GM19351 (cell line): ENCODE data around the gene TNS4.
"Not testable (repeated sequence)": the region's sequence is repeated elsewhere in the genome, so short reads cannot be mapped to it uniquely, and the experiment has no call there.

ENCODE experiments used
- ATAC-seq: cut with Tn5 transposase; IDR thresholded peaks from one replicate; pipeline ENCODE4 v1.9.1; 2021; ENCODE audit warnings: mild to moderate bottlenecking, moderate library complexity; ENCODE audit not compliant: unreplicated experiment

The TNS4 gene, protein sequence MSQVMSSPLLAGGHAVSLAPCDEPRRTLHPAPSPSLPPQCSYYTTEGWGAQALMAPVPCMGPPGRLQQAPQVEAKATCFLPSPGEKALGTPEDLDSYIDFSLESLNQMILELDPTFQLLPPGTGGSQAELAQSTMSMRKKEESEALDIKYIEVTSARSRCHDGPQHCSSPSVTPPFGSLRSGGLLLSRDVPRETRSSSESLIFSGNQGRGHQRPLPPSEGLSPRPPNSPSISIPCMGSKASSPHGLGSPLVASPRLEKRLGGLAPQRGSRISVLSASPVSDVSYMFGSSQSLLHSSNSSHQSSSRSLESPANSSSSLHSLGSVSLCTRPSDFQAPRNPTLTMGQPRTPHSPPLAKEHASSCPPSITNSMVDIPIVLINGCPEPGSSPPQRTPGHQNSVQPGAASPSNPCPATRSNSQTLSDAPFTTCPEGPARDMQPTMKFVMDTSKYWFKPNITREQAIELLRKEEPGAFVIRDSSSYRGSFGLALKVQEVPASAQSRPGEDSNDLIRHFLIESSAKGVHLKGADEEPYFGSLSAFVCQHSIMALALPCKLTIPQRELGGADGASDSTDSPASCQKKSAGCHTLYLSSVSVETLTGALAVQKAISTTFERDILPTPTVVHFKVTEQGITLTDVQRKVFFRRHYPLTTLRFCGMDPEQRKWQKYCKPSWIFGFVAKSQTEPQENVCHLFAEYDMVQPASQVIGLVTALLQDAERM

DNA sequence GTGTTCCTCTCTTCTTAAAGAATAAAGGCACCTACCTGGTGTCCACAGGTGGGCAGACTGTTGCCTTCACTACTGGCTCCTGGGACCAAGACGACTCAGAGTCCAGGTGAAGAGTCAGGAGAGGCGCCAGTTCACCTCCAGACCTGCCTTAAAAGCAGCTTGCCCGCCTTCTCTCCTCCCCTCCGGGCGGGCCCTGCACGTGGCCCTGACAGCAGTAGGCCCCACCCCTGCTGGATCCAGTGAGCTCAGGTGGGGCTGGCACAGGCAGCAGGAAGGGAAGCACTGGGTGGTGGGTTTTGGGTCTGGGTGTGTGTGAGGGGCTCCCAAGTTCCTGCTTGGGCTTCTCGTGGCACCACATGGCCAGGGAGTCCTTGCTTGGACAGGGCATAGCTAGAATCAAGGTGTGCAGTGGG is at the start of gene TNS4:
Gene TNS4, minus strand, starts transcription at position 125 of the 413 bp plus-strand sequence. CDS start 5,198 bp downstream, outside the sequence.
- ATAC-seq, result no peak

DNA sequence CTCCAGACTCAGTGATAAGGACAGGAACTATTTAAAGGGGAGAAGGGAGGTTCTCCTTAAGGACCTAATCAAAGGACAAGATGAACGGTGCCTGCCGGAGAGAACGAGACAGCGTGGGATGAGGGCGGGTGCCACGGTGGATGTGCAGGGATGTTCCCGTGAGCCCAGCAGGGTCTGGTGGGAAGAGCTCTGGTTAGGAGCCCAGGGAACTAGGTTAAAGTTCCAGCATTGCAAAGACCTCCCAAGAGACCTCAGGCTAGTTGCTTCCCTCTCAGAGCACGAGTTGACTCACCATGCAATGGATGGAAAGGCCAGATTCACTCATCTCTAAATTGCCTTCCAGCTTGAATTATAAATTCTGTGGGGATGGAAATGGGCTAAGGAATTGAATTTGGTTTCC is 49.2 kb upstream of the TNS4 start:
- ATAC-seq, result no peak

DNA sequence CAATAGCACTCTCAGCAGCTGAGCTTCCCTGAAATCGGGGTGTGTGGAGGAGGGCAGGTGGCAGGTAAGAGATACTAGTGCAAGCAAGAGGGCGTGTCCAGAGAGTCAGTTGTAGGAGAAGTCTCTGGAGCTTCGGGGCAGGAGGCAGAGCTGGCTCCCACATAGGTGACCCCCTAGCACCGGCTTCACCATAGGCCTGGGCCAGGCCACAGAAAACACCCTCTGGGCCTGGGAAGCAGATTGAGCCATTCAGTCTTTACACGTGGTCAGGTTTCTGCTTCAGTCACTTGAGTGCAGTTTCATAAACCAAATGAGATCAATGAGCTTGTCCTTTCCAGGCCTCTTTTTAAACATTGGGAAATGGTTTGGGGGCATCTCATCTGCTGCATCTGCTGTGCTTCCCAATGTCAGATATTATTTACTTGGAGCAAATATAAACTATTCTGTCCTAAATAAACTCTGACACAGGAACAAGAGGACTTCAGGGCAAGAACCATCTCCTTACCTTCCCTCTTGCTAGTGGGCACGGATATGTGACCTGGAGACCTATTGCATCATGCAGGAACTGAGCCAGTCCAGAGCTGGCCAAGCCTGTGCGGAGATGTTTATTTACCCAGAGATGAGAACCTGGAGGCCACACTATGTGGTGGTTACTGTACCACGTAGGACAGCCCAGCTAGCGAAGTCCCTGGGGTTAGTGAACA is 47.7 kb upstream of the TNS4 start:
- ATAC-seq, result no peak

DNA sequence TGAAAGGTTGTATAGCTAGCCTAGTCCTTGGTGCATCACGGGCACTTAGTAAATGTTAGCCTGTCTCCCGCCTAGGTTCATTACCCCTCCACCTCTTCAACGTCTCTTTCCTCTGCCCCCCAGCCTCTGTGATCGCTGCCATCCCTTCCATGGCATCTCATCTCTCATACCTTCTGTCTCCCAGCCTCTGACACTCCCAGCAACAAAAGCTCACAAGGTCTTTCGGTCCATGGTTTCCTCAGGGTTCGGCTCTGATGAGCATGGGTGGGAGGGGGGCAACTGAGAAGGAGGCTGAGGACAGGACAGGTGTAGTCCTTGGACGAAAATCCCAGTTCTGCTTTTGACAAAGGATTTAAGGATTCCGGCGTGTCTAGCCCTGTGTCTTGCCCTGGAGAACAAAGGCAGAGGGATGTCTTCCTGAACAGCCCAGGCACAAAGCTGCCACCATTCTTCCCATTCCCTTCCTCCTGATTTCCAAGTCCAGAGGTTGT is 47.1 kb upstream of the TNS4 start:
- no peak for ATAC-seq

DNA sequence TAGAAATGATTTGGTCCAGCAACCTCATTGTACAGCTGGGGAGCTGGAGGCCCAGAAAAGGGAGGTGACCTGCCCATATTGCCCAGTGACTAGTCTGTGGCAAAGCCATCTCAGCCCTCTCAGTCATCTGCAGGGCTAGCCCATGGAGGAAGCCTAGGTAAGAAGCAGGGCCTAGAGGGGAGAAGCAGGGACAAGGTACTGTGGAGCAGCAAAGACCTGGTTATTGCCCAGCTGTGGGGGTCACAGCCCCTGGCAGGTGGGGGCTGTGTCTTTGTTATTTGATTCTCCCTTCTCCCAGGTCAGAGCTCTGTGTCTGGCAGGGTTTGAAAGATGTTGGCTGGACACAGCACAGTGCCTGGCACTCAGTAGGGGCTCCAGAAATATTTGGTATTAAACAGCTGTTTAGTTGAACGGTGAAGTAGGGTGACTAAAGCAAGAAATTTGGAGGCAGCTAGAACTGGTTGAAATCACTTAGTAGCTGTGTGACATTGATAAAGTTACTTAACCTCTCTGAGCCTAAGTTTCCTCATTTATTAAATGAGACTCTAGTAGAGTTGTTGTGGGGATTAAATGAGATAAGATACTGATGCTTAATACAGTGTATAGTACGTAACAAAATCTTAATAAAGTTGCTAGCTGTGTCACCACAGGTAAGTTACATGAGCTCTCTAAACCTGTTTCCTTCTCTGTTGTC is 46.5 kb upstream of the TNS4 start:
- ATAC-seq, result no peak

DNA sequence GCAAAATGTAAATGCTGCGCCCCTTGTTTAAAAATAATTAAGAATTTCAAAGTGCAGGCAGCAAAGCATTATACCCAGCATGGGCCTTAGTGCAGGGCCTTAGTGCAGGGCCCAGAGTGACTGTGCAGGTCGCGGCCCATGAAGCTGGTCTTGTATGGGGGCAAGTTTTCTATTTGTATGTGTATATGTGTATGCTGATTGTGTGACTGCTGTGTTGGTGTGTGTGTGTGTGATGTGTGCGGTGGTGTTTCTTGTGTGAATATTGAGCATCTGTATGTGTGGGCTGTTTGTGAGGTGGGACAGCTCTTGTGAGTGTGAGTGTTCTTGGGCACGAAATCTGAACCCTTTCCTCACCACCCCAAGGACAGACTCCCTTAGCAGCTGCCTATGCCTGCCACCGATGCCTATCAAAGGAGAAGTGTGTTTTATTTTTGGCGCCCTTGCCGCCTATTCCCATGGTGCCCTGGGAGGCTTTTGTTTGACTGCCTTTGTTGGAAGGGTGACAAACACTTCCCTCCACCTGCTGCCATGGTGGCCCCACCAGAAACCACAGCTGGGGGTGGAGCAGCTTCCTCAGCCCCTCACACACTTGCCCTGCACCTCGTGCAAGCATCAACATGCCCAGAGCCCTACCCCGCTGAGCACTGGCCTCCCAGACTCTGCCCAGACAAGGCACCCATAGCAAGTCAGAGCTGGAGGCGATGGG is 45.8 kb upstream of the TNS4 start:
- no peak for ATAC-seq

DNA sequence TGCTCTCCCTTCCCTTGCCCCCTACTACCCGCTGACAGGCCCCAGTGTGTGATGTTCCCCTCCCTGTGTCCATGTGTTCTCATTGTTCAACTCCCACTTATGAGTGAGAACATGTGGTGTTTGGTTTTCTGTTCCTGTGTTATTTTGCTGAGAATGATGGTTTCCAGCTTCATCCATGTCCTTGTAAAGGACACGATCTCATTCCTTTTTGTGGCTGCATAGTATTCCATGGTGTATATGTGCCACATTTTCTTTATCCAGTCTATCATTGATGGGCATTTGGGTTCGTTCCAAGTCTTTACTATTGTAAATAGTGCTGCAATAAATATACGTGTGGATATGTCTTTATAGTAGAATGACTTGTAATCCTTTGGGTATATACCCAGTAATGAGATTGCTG is 45.1 kb upstream of the TNS4 start:
- not testable (repeated sequence) for ATAC-seq

DNA sequence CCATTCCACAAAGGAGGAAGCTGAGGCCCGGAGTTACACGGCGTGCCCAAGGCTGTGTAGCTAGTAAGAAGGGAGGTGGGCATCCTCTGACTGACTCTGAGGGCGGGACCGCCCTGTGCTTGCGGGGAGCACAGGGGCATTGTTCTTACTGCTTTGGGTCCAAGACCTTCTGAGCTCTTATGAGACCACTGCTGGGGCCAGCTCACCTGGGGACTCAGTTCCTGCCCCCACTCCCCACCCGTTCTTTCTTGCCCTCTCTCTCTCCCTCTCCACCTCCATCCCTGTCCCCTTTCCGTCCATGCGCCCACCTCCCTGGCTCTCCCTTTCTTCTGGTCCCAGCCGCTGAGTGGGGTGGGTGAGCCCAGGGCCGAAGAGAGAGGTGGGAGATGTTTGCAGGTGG is 44.2 kb upstream of the TNS4 start:
- ATAC-seq, result no peak

DNA sequence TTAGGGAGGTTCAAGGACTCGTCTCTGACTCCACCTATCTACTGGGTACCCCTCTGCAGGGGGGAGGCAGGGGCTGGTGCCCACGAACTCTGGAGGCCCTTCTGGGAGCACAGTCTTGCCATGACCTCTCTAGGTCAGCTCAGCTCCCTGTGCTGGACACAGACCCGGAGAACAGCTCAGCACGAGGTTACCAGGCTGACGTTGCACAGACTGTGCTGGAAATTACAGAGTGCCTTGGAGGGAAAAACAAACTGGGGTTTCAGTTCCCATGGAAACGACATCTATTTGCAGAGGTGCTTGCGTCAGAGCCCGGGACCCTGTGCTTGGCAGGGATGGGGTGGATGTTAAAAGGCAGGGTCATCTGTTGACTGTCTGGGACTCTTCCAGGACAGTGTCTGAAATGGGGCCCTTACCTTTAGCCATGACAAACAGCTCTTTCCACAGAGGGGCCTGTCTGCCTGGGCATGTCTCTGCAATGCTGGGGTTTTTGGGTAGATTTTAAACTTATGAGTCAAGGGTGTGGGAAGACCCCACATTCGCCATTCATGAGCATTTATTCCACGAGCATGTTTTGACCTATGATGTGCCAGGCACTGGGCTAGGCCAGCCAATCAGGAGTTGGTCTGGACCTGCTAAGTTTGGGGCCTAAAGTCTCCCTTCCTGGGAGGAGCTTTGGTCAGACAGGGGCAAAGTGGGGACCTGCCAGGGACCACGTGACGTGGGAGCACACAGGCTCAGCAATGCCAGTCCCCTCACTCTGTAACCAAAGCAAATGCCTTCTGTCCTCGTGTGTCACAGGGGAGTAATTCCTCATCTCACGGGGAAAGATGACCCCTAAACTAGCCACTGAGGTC is 41.4 kb upstream of the TNS4 start:
- peak; percentile 55 for ATAC-seq

DNA sequence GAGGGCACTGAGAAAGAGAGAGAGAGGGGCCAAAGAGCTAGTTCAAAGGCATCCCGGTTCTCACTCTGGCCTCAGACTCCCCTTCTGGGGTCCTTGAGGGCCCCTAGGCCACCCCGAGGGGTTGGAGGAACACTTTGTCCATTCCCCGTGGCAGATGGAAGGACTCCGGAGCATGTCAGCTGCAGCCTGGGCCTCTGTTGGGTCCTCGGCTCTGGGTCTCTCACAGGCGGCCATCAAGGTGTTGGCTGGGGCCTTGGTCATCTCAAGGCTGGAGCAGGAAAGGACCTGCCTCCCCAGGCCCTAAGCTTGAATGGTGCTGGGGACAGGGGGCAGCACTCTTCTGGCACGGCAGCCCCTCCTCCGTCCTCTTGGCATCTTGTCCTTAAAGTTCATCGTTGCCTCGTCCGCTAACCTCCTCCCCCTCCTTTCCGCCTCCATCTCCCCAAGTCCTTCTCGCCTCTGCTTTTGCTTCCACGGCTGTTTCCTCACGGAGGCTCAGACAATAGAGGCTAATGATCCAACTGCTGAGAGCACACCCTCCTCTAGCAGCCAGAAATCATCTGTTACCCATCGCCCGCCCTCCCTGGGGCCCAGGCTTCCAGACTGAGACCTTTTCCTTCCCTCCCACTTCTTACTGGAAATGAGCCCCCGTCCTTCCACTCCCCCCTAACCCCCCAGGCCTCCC is 40.6 kb upstream of the TNS4 start:
- ATAC-seq, result no peak

DNA sequence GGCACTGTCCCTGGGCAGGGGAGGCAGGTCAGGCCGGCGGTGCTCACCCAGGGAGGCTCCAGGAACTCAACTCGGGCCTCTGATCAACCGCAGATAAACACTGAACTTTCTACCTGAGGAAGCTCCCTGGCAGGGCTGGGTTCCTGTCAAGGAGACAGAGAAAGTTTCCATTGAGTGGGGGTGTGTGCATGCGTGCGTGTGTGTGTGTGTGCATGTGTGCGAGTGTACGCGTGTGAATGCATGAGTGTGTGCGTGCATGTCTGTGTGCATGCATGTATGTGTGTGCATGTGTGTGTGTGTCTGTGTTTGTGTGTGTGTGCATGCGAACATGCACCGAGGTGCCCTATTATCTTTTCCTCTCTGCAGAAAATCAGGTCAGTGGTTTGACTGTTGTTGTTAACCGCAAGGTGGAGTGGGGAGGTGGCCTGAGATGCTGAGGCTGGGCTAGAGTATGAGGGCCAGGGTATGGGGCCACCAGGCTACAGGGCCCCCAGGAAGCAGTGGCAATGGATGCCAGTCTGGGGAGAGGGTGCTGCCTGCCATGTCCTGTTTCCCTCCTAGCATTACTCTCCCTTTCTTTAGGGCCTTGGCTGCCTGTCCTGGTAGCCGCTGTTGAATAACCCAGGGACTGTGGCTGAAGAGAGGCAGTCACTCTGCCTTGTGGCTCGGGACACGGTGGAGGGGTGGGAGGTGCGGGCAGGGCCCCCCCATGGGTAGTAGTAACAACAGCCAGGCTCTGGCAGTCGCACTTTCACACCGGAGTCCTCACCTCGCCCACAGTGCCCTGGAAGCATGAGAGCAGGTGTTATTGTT is 39.8 kb upstream of the TNS4 start:
- ATAC-seq, result no peak

DNA sequence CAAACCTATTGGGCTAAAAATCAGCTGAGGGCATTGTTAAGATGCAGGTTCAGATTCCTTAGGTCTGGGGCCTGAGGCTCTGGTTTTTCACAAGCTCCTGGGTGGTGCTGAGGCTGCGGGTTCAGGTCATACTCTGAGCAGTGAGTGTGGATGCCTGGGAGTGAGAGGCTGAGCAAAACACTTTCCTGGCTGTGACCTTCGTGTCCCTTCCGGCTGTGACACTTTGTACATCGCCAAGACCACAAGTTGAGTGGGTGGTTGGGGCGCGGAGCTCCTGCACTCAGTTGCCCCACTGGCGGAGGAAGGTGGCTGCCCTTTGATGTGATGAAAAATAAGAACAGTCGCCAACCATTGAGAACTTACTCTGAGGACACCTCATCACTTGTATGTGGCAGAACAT is 39.0 kb upstream of the TNS4 start:
- no peak for ATAC-seq

DNA sequence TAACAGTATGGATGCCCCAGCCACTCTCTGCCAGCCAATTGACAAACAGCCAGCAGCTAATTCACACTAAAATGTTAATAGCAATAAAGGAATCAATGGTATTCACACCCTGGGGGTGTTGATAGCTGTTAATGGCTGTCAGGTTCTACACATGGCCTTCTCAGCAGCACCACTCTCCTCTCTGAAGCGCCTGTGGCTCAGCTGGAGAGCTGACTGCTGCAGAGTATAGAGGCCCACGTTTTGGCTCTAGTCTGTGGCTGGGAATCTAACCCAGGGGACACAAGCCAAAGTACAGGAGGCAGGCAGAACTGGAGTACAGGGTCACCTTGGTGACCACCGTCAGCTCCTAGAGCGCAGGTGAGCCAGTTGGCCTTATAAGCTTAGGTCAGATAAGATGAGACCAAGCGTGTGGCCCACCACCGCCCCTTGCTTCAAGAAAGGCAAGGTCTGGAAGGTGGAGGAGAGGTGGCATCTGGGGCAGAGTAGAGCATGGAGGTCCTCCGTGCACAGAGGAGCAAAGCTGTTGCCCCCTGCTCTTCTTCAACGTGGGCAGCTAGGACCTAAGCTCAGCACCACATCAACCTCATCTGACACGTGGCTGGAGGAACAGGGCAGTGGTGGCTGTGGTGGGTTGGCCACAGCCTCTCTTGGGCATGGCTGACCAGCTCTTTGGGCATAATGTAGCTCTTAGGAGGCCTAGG is 38.4 kb upstream of the TNS4 start:
- no peak for ATAC-seq

DNA sequence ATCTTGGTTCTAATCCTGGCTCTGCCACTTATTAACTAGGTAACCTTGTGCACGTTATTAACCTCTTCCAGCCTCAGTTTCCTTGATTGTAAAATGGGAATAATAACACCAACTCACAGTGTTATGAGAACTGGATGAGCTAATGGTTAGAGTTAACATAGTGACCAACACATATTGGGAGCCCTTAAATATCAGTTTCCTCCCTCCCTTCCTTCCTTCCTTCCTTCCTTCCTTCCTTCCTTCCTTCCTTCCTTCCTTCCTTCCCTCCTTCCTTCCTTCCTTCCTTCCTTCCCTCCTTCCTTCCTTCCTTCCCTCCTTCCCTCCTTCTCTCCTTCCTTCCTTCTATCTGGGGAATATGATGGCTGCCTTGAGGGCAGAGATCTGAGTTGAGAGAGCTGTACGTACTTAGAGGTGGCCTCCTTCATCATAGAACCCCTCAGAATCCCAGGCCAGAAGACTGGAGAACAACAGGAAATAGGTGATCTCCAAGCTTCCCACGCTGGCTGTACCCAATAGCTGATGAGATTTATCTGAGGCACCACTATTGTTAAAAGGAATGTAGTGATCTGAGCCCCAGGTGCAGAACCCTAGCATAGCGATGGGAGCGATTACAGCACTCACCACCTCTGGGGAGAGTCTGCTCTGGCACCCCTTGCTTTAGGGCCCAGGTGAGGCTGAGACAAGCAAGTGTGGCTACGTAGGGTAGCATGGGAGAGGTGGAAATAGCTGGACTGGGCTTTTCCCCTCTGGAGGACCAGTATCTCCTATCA is 37.7 kb upstream of the TNS4 start:
- no peak for ATAC-seq

DNA sequence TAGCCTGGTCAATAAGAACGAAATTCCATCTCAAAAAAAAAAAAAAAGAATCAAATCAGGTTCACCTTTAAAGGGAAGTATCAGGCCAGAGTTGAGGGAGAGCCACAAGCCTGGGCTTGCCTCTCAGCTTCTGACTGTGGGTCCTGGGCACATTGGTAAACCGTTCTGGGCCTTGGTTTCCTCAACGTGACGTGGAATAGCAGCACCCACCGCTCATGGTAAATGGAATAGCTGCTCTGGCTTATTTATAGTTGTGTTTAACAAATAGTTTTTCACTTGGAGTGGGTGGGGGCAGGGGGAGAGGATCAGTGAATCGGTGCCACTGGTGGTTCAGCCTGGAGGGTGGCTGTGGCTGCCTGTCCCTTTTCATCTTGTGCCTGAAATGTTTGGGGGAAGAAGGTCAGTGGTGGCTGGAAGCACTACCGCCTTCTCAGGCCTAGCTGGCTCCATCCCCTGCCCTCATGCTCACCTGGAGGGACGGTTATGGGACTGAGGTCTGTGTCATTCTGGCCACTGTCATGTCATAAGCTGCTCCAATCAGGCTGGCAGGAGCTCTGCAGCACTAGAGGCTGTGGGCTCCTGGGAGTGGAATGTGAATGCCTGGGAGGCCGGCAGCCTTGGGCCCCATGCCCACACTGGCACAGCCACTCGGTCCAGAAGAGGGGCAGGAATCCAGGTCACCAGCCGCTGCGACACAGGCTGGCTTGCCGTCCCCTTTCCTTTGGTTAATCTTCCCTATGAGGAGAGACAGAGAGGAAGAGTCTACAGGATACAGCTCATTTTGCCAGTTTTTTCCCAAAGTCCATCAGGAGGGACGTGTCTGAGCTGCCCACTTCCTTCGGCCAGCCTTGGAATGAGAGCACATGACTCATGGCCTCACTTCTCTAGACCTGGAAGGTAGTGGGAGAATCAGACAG is 36.9 kb upstream of the TNS4 start:
- ATAC-seq, result no peak
